Erythroblast (primary cell): ENCODE measurements around the gene TFAP2A.

Experiments
- DNase-seq, 2 experiments: peaks; one replicate each; lab custom pipeline; 2025; lab: John Stamatoyannopoulos, UW
- GATA1 ChIP-seq: IDR thresholded peaks from 2 replicates; pipeline ENCODE4 v1.6.1; 2011; ENCODE audit warnings: low read depth, mild to moderate bottlenecking, control low read depth, low read length, moderate library complexity
- POLR2A ChIP-seq: IDR thresholded peaks from 2 replicates; pipeline ENCODE4 v1.6.1; 2011; ENCODE audit warnings: mild to moderate bottlenecking, low read length

TFAP2A gene

GRCh38 chr6:10351791-10352190 is 63.1 kb downstream of the TFAP2A start:
- no peak for DNase-seq

DNA sequence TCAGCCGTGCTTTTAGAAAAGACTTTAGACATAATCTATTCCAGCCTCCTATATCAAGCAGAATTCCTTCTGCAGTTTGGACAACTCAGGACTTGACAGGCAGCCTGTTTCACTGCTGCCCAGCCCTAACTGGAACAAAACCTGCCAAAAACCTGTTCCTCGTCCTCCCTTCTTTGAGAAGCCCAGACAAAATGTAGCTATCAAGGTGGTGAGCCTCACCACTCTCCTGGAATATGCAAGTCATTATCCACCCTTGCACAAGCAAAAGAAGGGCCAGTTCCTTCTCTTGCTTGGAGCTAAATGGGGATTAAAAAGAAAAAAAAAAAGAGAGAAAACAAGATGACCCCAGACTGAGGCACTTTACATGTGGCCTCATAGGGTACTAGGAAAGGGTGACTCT is 64.2 kb downstream of the TFAP2A start:
- TF ChIP-seq POLR2A, result no peak
- no peak for TF ChIP-seq GATA1
- DNase-seq, result no peak

More at GRCh38 chr6:10351791-10352190, 63.1 kb downstream of the TFAP2A start:
- no peak for TF ChIP-seq POLR2A
- no peak for TF ChIP-seq GATA1

DNA sequence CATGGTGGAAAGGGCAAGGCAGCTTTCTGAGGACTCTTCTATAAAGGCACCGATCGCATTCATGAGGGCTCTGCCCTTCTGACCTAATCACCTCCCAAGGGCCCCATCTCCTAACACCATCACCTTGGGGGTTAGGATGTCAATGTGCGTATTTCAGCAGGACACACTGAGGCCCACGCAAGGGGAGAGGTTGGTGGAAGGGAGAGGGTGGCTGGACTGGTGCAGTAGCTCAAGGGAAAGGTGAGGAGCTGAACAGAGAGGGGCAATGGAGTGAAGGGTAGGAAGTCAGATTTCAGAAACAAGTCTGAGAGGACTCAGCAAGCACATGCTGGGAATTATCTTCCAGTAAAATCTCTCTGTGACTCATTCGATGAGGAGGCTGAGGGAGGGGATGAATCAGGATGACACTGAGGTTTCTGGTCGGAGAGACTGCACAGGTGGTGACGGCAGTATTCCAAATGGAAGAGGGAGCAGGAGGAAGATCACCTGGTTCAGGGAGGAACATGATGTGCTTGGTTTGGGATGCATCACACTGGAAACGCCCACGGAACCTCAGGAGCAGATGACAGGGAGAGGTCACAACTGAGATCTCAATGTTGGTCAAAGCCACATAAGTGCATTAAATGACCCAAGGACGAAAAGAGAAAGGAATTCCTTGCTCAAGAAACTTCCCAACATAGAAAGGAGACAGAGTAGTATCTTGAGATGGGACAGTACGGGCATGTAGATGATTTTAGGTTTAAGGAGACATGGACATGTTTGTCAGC is 67.1 kb downstream of the TFAP2A start:
- no peak for TF ChIP-seq GATA1
- TF ChIP-seq POLR2A, result no peak
- peak in 1 of 2 experiments; percentile 51 for DNase-seq
